Activated T-helper 17 cell treated with anti-CD3 and anti-CD28 coated beads, Interleukin-2, amount 50 U/mL, for 72 hours (primary cell): ENCODE data around the gene TEFM. TPM values are rescaled to one million over a fixed set of nuclear protein-coding genes. Genes with fewer than 3 reads are reported as not detected.
"Not testable (repeated sequence)": the region's sequence is repeated elsewhere in the genome, so short reads cannot be mapped to it uniquely, and the experiment has no call there.

Experiments
- ATAC-seq: fragments of 150-1000 bp; cut with Tn5 transposase; replicated peaks from 2 replicates; pipeline ENCODE4 v1.10.0; 2021; ENCODE audit warnings: mild to moderate bottlenecking, moderate library complexity
- H3K27ac Mint-ChIP-seq: one replicate; pipeline ENCODE4 v1.8.0; 2022; ENCODE audit warnings: mixed read lengths
- H3K27me3 Mint-ChIP-seq: one replicate; pipeline ENCODE4 v1.8.0; 2022; ENCODE audit warnings: mixed read lengths
- H3K36me3 Mint-ChIP-seq: one replicate; pipeline ENCODE4 v1.8.0; 2022; ENCODE audit warnings: low read depth, mild to moderate bottlenecking, mixed read lengths
- H3K4me1 Mint-ChIP-seq: one replicate; pipeline ENCODE4 v1.8.0; 2022; ENCODE audit warnings: mixed read lengths
- H3K4me3 Mint-ChIP-seq: one replicate; pipeline ENCODE4 v1.8.0; 2022; ENCODE audit warnings: mild to moderate bottlenecking, mixed read lengths
- H3K9me3 Mint-ChIP-seq: one replicate; pipeline ENCODE4 v1.8.0; 2022; ENCODE audit warnings: mixed read lengths
- total RNA-seq, 2 donors: library from RNA; stranded (reverse); gene quantifications; one replicate each; pipeline ENCODE4 v1.2.3, GENCODE V29; 2022

The TEFM gene, protein sequence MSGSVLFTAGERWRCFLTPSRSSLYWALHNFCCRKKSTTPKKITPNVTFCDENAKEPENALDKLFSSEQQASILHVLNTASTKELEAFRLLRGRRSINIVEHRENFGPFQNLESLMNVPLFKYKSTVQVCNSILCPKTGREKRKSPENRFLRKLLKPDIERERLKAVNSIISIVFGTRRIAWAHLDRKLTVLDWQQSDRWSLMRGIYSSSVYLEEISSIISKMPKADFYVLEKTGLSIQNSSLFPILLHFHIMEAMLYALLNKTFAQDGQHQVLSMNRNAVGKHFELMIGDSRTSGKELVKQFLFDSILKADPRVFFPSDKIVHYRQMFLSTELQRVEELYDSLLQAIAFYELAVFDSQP
- total RNA-seq: 10 to 100 TPM in 1 of 2 donors, 1 to 10 TPM in 1; 7.7 to 12.0 TPM

- peak within 1 kb of the TSS; percentile 96 for H3K4me3 Mint-ChIP-seq
- H3K27me3 Mint-ChIP-seq: no peaks in the 10 kb centered on the region
- no peaks in the 10 kb centered on the region for H3K9me3 Mint-ChIP-seq
- peak within 1 kb of the TSS; percentile 98 for H3K27ac Mint-ChIP-seq
- peaks cover 29% of the 10 kb centered on the region for H3K36me3 Mint-ChIP-seq
- peaks cover 23% of the 10 kb centered on the region for H3K4me1 Mint-ChIP-seq
- ATAC-seq: peak; percentile 96
These were observed at the start of gene TEFM for GRCh38 chr17:30906101-30906911. TSS of gene TEFM (minus strand) at chr17:30906238. CDS start at chr17:30906198, 40 bp downstream.

DNA sequence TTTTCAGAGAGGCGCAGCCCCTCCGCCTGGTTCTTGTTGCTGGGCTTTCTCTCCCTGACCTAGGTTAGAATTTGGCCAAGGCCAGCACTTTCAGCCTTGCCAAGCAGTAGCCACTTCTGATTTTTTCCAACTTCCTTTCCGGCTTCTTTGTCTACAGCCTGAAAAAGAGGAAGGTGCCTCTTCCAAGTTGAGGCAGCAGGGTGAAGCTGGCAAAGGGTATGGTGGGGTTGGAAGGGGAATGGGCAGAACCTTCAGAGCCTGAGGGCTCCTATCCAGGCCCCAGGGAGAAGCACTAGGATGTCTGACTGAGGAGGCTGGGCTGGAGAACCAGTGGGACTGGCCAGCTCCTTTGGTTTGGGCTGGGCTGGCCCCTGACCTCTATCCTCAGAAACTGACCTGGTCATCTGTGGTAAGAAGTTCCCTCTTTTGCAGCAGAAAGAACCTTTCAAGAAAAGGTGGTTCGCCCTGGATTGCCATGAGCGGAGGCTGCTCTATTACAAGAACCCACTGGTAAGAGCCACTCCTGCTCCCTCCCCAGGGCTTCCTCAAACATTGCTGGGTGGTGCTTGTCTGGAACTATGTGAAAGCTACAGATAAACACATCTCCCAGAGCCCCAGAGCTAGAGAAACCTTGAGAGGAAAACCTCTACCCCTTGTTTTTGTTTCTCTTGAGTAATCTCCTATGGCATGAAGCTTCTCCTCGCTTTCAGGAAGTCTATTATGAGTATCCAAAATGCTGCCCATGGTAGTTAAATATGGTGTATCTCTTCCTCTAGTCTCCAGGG is 48.2 kb upstream of the TEFM start:
- Mint-ChIP-seq H3K27me3 (peaks cover 3% of the 10 kb centered on the region), H3K4me3 (no peak overlapping the region), H3K36me3 (no peaks in the 10 kb centered on the region), H3K4me1 (no peaks in the 10 kb centered on the region), H3K27ac (no peak overlapping the region), H3K9me3 (no peaks in the 10 kb centered on the region)
- no peak for ATAC-seq

GRCh38 chr17:30952638-30953393 is 46.8 kb upstream of the TEFM start:
- Mint-ChIP-seq H3K9me3 (no peaks in the 10 kb centered on the region), H3K4me1 (no peaks in the 10 kb centered on the region), H3K27me3 (peaks cover 3% of the 10 kb centered on the region), H3K4me3 (no peak overlapping the region), H3K27ac (no peak overlapping the region), H3K36me3 (no peaks in the 10 kb centered on the region)
- no peak for ATAC-seq

GRCh38 chr17:30950669-30951399 is 44.8 kb upstream of the TEFM start:
- Mint-ChIP-seq H3K36me3 (no peaks in the 10 kb centered on the region), H3K4me3 (no peak overlapping the region), H3K27me3 (no peaks in the 10 kb centered on the region), H3K27ac (no peak overlapping the region), H3K9me3 (no peaks in the 10 kb centered on the region), H3K4me1 (no peaks in the 10 kb centered on the region)
- ATAC-seq: no peak

- ATAC-seq: no peak
- Mint-ChIP-seq H3K4me3 (no peak overlapping the region), H3K27ac (no peak overlapping the region), H3K36me3 (no peaks in the 10 kb centered on the region), H3K27me3 (no peaks in the 10 kb centered on the region), H3K4me1 (no peaks in the 10 kb centered on the region), H3K9me3 (no peaks in the 10 kb centered on the region)
These were observed 44.2 kb upstream of the TEFM start for GRCh38 chr17:30950189-30950588.

DNA sequence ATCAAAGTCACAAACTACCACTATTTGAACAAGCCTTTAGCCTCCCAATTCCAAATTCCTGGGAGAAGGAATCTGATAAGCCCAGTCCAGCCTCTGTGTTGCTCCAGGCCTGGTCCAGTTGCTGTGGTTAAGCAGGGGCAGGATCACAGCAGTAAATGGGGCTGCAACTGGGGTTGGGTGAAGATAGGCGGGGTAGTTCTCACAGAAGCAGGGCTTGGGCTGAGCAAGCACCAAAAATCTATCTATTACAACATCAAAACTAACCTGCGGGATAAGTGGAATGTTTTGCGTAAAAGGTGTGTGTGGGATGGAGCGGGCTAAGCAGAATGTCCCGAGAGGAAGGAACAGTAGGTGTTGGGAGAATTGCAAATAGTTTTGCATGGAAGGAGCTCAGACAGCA is 41.8 kb upstream of the TEFM start:
- H3K27me3 Mint-ChIP-seq: no peaks in the 10 kb centered on the region
- H3K4me1 Mint-ChIP-seq: no peaks in the 10 kb centered on the region
- ATAC-seq: no peak
- no peak overlapping the region for H3K27ac Mint-ChIP-seq
- H3K9me3 Mint-ChIP-seq: no peaks in the 10 kb centered on the region
- H3K4me3 Mint-ChIP-seq: no peak overlapping the region
- H3K36me3 Mint-ChIP-seq: no peaks in the 10 kb centered on the region

DNA sequence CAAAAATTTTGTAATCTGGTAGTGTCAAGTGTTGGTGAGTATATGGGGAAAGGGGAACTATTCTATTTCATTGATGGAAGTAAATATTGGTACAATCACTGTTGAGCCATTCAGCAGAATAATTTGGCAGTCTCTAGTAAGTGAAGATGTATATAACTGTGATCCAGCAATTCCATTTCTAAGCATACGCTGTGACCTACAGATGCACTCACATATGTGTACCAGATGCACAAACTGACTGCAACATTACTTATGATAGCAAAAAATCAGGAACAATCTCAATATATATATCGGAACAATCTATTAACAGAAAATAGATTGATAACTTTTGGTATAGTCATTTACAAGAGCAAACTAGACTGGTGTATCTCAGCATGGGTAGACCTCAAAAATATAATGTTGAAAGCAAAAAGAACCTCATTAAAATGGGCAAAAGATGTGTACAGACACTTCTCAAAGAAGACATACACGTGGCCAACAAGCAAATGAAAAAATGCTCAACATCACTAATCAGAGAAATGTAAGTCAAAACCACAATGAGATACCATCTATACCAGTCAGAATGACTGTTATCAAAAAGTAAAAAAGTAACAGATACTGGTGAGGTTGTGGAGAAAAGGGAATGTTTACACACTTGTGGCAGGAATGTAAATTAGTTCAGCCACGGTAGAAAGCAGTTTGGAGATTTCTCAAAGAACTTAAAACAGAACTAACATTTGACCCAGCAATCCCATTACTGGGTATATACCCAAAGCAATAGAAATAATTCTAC is 36.5 kb upstream of the TEFM start:
- no peak overlapping the region for H3K4me3 Mint-ChIP-seq

DNA sequence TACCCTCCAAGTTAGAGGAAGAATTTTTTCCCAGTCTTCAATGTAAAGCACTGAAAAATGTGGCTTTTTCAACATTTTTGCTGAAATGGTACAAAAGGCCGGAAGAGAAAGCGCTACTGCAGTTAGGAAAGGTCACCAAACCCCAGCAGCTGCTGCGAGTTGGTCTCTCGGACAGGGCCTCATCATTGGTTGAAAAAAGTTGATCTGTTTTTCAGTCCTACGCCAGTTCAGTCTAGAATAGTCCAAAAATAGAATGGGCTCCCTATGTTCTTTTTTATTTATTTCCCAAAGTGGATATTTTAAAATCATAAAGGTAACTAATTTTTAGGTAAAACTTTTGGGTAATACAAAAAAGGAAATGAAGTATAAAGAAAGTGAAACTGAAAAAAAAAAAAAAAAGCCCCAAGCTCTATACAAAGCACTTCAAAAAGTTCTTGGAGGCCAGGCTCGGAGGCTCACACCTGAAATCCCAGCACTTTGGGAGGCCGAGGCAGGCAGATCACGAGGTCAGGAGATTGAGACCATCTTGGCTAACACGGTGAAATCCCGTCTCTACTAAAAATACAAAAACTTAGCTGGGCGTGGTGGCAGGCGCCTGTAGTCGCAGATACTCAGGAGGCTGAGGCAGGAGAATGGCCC is 33.1 kb upstream of the TEFM start:
- Mint-ChIP-seq H3K4me1 (peaks cover 5% of the 10 kb centered on the region), H3K4me3 (peak overlapping the region; percentile 58)

More for the DNA sequence above, 36.5 kb upstream of the TEFM start:
- peak; percentile 24 for ATAC-seq
- Mint-ChIP-seq H3K4me1 (peaks cover 5% of the 10 kb centered on the region), H3K9me3 (no peaks in the 10 kb centered on the region), H3K27ac (no peak overlapping the region), H3K27me3 (no peaks in the 10 kb centered on the region), H3K36me3 (no peaks in the 10 kb centered on the region)

DNA sequence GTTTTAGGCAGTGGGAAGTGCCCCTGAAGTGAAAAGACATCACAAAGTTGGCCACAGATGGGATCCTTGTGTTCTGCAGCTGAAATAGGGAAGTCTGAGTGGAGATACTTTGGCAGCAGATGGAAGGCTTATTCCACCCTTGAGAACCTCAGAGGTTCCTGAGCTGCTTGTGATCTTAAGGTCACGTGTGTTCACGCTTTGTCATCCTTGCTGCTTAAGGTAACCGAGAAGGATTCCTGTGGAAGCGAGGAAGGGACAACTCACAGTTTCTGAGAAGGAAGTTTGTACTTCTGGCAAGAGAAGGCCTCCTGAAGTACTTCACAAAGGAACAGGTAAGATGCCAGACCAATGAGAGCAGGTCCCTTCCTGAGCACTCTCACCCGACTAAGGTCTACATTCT is 27.9 kb upstream of the TEFM start:
- no peak overlapping the region for H3K4me3 Mint-ChIP-seq
- no peaks in the 10 kb centered on the region for H3K27me3 Mint-ChIP-seq
- H3K4me1 Mint-ChIP-seq: peaks cover 5% of the 10 kb centered on the region
- no peak for ATAC-seq
- no peaks in the 10 kb centered on the region for H3K36me3 Mint-ChIP-seq
- H3K27ac Mint-ChIP-seq: no peak overlapping the region
- H3K9me3 Mint-ChIP-seq: no peaks in the 10 kb centered on the region

More for the DNA sequence above, 33.1 kb upstream of the TEFM start:
- Mint-ChIP-seq H3K9me3 (no peaks in the 10 kb centered on the region), H3K27ac (peak overlapping the region; percentile 77), H3K27me3 (no peaks in the 10 kb centered on the region), H3K36me3 (no peaks in the 10 kb centered on the region)
- ATAC-seq: peak; percentile 40

DNA sequence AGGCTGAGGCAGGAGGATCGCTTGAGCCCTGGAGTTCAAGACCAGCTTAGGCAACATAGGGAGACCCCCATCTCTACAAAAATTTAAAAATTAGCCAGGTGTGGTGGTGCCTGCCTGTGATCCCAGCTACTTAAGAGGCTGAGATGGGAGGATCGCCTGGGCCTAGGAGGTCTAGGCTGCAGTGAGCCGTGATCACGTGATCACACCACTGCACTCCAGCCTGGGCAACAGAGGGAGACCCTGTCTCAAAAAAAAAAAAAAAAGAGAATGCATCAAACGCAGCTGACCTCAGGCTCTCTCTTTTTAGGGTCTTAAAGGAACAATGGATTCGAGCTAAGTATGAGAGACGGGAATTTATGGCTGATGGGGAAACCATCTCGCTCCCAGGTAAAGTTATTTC is 25.5 kb upstream of the TEFM start:
- H3K27me3 Mint-ChIP-seq, ATAC-seq: not testable (repeated sequence)

DNA sequence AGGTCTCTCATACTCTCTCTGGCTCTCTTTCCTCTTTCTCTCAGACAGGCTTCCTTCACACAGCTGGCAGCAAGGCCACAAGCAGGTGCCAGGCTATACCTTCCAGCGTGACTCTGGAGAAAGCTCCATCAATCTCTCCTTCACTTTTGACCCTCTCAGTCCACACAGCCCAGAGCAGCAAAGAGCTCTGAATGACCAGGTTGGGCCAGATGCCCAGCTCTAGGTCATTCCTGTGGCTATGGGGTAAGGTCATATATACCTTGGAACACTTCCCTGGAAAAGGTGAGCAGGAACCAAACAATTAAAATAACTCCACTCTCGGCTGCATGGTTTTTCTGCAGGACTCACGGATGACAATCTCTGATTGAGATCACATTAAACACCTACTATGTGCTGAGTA is 24.5 kb upstream of the TEFM start:
- Mint-ChIP-seq H3K36me3 (no peaks in the 10 kb centered on the region), H3K27ac (no peak overlapping the region), H3K27me3 (peaks cover 13% of the 10 kb centered on the region), H3K4me1 (no peaks in the 10 kb centered on the region), H3K9me3 (no peaks in the 10 kb centered on the region), H3K4me3 (no peak overlapping the region)
- no peak for ATAC-seq

More for the DNA sequence above, 25.5 kb upstream of the TEFM start:
- H3K4me3 Mint-ChIP-seq, H3K4me1 Mint-ChIP-seq, H3K9me3 Mint-ChIP-seq, H3K36me3 Mint-ChIP-seq, H3K27ac Mint-ChIP-seq: not testable (repeated sequence)

GRCh38 chr17:30929861-30930260 is 23.8 kb upstream of the TEFM start:
- peaks cover 15% of the 10 kb centered on the region for H3K27me3 Mint-ChIP-seq
- not testable (repeated sequence) for H3K4me1 Mint-ChIP-seq, H3K36me3 Mint-ChIP-seq, ATAC-seq, H3K9me3 Mint-ChIP-seq, H3K4me3 Mint-ChIP-seq, H3K27ac Mint-ChIP-seq
